B cell (primary cell): ENCODE measurements around the gene SLC44A3. TPM values are rescaled to one million over a fixed set of nuclear protein-coding genes. Genes with fewer than 3 reads are reported as not detected.

Experiments
- ATAC-seq: fragments of 200-7000 bp; cut with Tn5 transposase; one replicate; pipeline ENCODE4 v1.10.0; 2021; ENCODE audit warnings: low read depth, mild to moderate bottlenecking, moderate number of reproducible peaks, moderate library complexity
- CTCF ChIA-PET: fragments of 350-600 bp; sonication (Branson Sonifier 250); formaldehyde crosslinking; loops from one replicate; lab custom pipeline; 2021; ENCODE audit warnings: antibody characterized with exemption, inconsistent platforms; lab: Charles Lee
- POLR2A ChIA-PET: fragments of 350-600 bp; sonication (Branson Sonifier 250); formaldehyde crosslinking; loops from one replicate; lab custom pipeline; 2021; ENCODE audit warnings: antibody characterized with exemption; lab: Charles Lee
- DNase-seq: peaks from one replicate; pipeline ENCODE4 v3.0.0; 2013
- H2AFZ ChIP-seq: 2 replicates; pipeline ENCODE4 v1.6.1; 2012; ENCODE audit warnings: mild to moderate bottlenecking, low read depth, low read length; ENCODE audit not compliant: insufficient read depth, poor library complexity, severe bottlenecking
- H3K27ac ChIP-seq, 2 donors: 1 replicate in 1 of 2; 2 replicates in 1 of 2; pipeline ENCODE4 v1.5.1; 2012 to 2013; ENCODE audit warnings: low read length in 2 of 2, mild to moderate bottlenecking in 2 of 2, moderate library complexity in 1 of 2
- H3K27me3 ChIP-seq, 4 experiments: fragments of 200-600 bp in 1 of 4; sonication (generic) in 1 of 4; replicated peaks in 1 of 4; 1 replicate in 2 of 4; 2 replicates in 2 of 4; pipeline versions ENCODE4 v1.6.1 to v1.7.0; 2013 to 2016; ENCODE audit warnings: low read length in 3 of 4, mild to moderate bottlenecking in 2 of 4, mixed read lengths in 1 of 4, moderate library complexity in 1 of 4; ENCODE audit not compliant: insufficient read depth in 4 of 4, control insufficient read depth in 3 of 4; ENCODE audit errors: control extremely low read depth in 1 of 4
- H3K36me3 ChIP-seq, 2 experiments: replicated peaks in 1 of 2; 1 replicate in 1 of 2; 2 replicates in 1 of 2; pipeline versions ENCODE4 v1.6.1 to v1.7.1; 2013; ENCODE audit warnings: low read length in 1 of 2; ENCODE audit not compliant: insufficient read depth in 2 of 2, control insufficient read depth in 1 of 2; ENCODE audit errors: control extremely low read depth in 1 of 2, extremely low read depth in 1 of 2
- H3K4me1 ChIP-seq, 2 donors: fragments of 200-600 bp in 1 of 2; sonication (generic) in 1 of 2; 1 replicate in 1 of 2; 2 replicates in 1 of 2; pipeline versions ENCODE4 v1.5.1 to v1.6.1; 2013 to 2017; ENCODE audit warnings: low read length in 2 of 2; ENCODE audit not compliant: control insufficient read depth in 2 of 2, insufficient read depth in 2 of 2
- H3K4me2 ChIP-seq: replicated peaks from 2 replicates; pipeline ENCODE3; 2012; ENCODE audit warnings: mild to moderate bottlenecking, low read depth, low read length; ENCODE audit not compliant: poor library complexity, severe bottlenecking
- H3K4me3 ChIP-seq, 5 experiments: fragments of 200-600 bp in 1 of 5; sonication (generic) in 1 of 5; 1 replicate in 3 of 5; 2 replicates in 2 of 5; pipeline versions ENCODE4 v1.5.1 to v1.7.0; 2011 to 2016; ENCODE audit warnings: low read length in 4 of 5, mild to moderate bottlenecking in 4 of 5, low read depth in 2 of 5, control low read depth in 1 of 5, moderate library complexity in 1 of 5; ENCODE audit not compliant: insufficient read depth in 1 of 5; ENCODE audit errors: control extremely low read depth in 1 of 5, extremely low read depth in 1 of 5
- H3K79me2 ChIP-seq: fragments of 200-600 bp; sonication (generic); one replicate; pipeline ENCODE4 v1.6.0; 2016; ENCODE audit warnings: low read length; ENCODE audit not compliant: control insufficient read depth, insufficient read depth
- H3K9ac ChIP-seq: fragments of 200-600 bp; sonication (generic); 2 replicates; pipeline ENCODE4 v1.6.1; 2017; ENCODE audit warnings: mild to moderate bottlenecking, low read length, moderate library complexity
- H3K9me3 ChIP-seq, 3 donors: one replicate each; pipeline versions ENCODE4 v1.6.1 to v1.7.1; 2013; ENCODE audit warnings: low read length in 2 of 3; ENCODE audit not compliant: control insufficient read depth in 2 of 3, insufficient read depth in 1 of 3; ENCODE audit errors: control extremely low read depth in 1 of 3
- H4K20me1 ChIP-seq: 2 replicates; pipeline ENCODE4 v1.6.0; 2012; ENCODE audit warnings: mild to moderate bottlenecking, low read length; ENCODE audit not compliant: insufficient read depth, control insufficient read depth, poor library complexity, severe bottlenecking
- H3K27ac Mint-ChIP-seq: one replicate; pipeline ENCODE4 v1.8.0; 2021; ENCODE audit warnings: mixed read lengths
- H3K27me3 Mint-ChIP-seq: one replicate; pipeline ENCODE4 v1.8.0; 2021; ENCODE audit warnings: mixed read lengths
- H3K4me1 Mint-ChIP-seq: one replicate; pipeline ENCODE4 v1.8.0; 2021; ENCODE audit warnings: mixed read lengths
- H3K4me3 Mint-ChIP-seq: one replicate; pipeline ENCODE4 v1.8.0; 2021; ENCODE audit warnings: mixed read lengths
- H3K9me3 Mint-ChIP-seq: one replicate; pipeline ENCODE4 v1.8.0; 2022; ENCODE audit warnings: mixed read lengths; ENCODE audit not compliant: insufficient read depth
- EZH2 ChIP-seq: IDR thresholded peaks from 2 replicates; pipeline ENCODE4 v1.6.1; 2012; ENCODE audit warnings: borderline replicate concordance, low read depth, mild to moderate bottlenecking, moderate library complexity, low read length; ENCODE audit not compliant: insufficient read depth, poor library complexity, severe bottlenecking
- WGBS: methylation state at CpG from one replicate; pipeline ENCODE4 v1.1.5; 2013; ENCODE audit warnings: missing lambda C conversion rate; ENCODE audit not compliant: insufficient coverage; 5-methylcytosine and 5-hydroxymethylcytosine counted together
- intact Hi-C: fragments of 100-400 bp; cut with micrococcal nuclease; formaldehyde crosslinking; loops from one replicate; pipeline ENCODE4 v1.10.0; 2022
- polyA plus RNA-seq: library from polyadenylated mRNA; depleted of rRNA; stranded (reverse); fragments of >200 nt; gene quantifications from 2 replicates; pipeline ENCODE4 v1.2.3, GENCODE V29; 2012
- total RNA-seq, 2 donors: library from RNA; stranded (reverse); fragments of 120-200 nt in 1 of 2; gene quantifications; 1 replicate in 1 of 2; 2 replicates in 1 of 2; pipeline versions ENCODE4 v1.2.3 to v1.2.4, GENCODE V29; 2013 to 2022
- TF ChIP-seq, protein P1 (sequence below): fragments of 200-600 bp; IDR thresholded peaks from one replicate; pipeline ENCODE4 v1.8.0; 2022; ENCODE audit warnings: antibody characterized with exemption, mild to moderate bottlenecking

The SLC44A3 gene
- total and polyA plus RNA-seq, 2 donors (not counting 1 experiment from before 2014, with no cell fraction given): not detected

DNA sequence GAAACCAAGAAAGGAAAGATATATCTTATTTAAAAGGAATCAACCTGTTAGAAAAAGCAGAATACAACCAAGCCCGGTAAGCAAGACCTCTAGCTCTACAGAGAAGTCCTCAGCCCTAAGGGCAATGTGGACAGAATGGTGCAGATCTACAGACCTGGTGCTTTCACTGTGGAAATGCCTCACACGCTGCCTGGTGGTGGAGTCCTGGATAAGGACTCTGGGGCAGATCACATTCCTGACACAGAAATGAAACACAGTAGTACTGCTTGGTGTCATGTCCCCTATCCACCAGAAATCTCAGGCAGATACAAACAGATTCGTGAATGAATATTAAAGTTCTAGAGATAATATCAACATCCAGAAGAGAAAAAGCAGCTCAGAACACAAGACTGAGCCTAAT is 99.9 kb downstream of the SLC44A3 start:
- Histone ChIP-seq H3K9me3 (no peaks in the 10 kb centered on the region), H4K20me1 (no peaks in the 10 kb centered on the region), H3K4me3 (no peak overlapping the region), H3K79me2 (no peaks in the 10 kb centered on the region), H3K4me1 (peaks cover 6 to 7% of the 10 kb centered on the region in 2 donors), H3K36me3 (no peaks in the 10 kb centered on the region), H3K9ac (no peak overlapping the region), H3K4me2 (no peak overlapping the region), H3K27ac (no peak overlapping the region), H2AFZ (no peak overlapping the region), H3K27me3 (peaks cover 0 to 6% (median 1%) of the 10 kb centered on the region in 4 experiments)
- 80% methylated on average over 1 of the region's 3 CpGs for WGBS
- ATAC-seq (no peak), DNase-seq (no peak)
- Mint-ChIP-seq H3K27ac (no peak overlapping the region), H3K4me3 (no peak overlapping the region), H3K9me3 (no peaks in the 10 kb centered on the region), H3K4me1 (peaks cover 9% of the 10 kb centered on the region), H3K27me3 (peaks cover 21% of the 10 kb centered on the region)
- POLR2A ChIA-PET: no interaction called here
- TF ChIP-seq, protein P1, sequence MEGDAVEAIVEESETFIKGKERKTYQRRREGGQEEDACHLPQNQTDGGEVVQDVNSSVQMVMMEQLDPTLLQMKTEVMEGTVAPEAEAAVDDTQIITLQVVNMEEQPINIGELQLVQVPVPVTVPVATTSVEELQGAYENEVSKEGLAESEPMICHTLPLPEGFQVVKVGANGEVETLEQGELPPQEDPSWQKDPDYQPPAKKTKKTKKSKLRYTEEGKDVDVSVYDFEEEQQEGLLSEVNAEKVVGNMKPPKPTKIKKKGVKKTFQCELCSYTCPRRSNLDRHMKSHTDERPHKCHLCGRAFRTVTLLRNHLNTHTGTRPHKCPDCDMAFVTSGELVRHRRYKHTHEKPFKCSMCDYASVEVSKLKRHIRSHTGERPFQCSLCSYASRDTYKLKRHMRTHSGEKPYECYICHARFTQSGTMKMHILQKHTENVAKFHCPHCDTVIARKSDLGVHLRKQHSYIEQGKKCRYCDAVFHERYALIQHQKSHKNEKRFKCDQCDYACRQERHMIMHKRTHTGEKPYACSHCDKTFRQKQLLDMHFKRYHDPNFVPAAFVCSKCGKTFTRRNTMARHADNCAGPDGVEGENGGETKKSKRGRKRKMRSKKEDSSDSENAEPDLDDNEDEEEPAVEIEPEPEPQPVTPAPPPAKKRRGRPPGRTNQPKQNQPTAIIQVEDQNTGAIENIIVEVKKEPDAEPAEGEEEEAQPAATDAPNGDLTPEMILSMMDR: no peak
- no peak for TF ChIP-seq EZH2
- intact Hi-C loops: no loop called here
- CTCF ChIA-PET: interaction anchor here (1.5 kb wide), 2 partner anchors 66 to 123 kb away, joined by 4 to 6 read pairs; no protein-coding TSS in a partner anchor

DNA sequence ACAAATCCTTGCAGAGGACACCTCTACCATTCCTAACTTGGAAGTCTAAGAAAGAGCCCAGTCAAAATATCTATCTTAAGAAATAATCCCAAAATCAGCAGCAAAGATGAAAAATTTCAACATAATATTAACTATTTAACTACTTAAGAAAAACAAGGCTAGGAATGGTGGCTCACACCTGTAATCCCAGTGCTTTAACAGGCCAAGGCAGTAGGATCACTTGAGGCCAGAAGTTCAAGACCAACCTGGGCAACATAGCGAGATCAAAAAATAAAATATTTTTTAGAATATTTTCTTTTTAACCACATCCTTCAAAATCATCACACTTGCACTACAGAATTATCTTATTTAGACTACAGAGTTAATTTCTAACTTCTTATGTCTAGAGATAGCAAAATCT is 101.8 kb downstream of the SLC44A3 start:
- Histone ChIP-seq H3K4me1 (peaks cover 16 to 22% of the 10 kb centered on the region in 2 donors), H3K27ac (no peak overlapping the region), H3K9me3 (no peaks in the 10 kb centered on the region), H3K9ac (no peak overlapping the region), H4K20me1 (no peaks in the 10 kb centered on the region), H3K36me3 (no peaks in the 10 kb centered on the region), H3K4me3 (no peak overlapping the region), H2AFZ (no peak overlapping the region), H3K27me3 (peaks cover 0 to 22% (median 6%) of the 10 kb centered on the region in 4 experiments), H3K79me2 (no peaks in the 10 kb centered on the region), H3K4me2 (no peak overlapping the region)
- no peak for DNase-seq
- ATAC-seq: no peak
- intact Hi-C loops: no loop called here
- no peak overlapping the region for H3K27ac Mint-ChIP-seq
- no peaks in the 10 kb centered on the region for H3K9me3 Mint-ChIP-seq
- CTCF ChIA-PET: interaction anchor here (1.4 kb wide), 1 partner anchor 68 kb away, joined by 6 read pairs; no protein-coding TSS in a partner anchor
- POLR2A ChIA-PET: no interaction called here
- TF ChIP-seq, protein P1: no peak
- no peak for TF ChIP-seq EZH2
- H3K27me3 Mint-ChIP-seq: peaks cover 27% of the 10 kb centered on the region
- H3K4me1 Mint-ChIP-seq: peaks cover 19% of the 10 kb centered on the region
- H3K4me3 Mint-ChIP-seq: no peak overlapping the region
- WGBS: no CpG with 5 or more reads among the region's 1 CpG
